Stimulated activated CD4-positive, alpha-beta T cell treated with anti-CD3 and anti-CD28 coated beads, Interleukin-1b, Interleukin-23, amount 100 ng/mL, for 48 hours (primary cell): ENCODE measurements around the gene TTLL10.
"Not testable (repeated sequence)": the region's sequence is repeated elsewhere in the genome, so short reads cannot be mapped to it uniquely, and the experiment has no call there.

Experiments
- DNase-seq: peaks from one replicate; pipeline ENCODE4 v3.0.0-alpha.2; 2020

Gene TTLL10

DNA sequence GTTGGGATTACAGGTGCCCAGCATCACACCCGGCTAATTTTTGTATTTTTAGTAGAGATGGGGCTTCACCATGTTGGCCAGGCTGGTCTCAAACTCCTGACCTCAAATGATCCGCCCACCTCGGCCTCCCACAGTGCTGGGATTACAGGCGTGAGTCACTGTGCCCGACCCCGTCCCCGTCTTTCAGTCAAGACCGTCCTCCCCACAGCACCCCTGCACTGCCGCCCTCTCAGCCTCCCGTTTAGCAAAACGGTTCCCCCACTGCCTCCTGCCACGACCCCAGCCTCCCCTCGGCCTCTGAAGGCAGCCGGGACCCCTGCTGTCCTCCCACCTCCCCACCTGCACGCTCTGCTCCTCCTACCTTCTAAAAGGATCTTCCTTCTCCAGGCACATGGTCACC lies 31.3 kb upstream of the TTLL10 start:
- DNase-seq, result peak; percentile 31

DNA sequence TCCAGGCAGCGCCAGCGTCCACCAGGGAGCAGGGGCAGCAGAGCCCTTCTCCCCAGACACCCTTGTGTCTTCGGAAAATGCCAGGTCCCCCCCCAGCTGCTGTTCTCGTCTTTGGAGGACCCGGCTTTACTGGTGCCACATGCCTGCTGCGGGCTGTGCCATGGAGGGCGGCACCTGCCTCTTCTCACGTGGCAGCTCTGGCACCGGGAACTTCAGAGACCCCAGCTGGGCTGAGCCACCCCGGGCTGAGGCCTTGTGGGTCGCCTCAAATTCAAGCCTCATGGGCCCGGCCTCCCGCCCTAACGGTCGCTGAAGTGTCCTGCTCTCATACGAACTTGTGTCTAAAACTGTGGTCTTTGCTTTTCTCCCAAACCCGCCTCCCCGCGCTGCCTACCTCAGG lies 30.8 kb upstream of the TTLL10 start:
- no peak for DNase-seq

DNA sequence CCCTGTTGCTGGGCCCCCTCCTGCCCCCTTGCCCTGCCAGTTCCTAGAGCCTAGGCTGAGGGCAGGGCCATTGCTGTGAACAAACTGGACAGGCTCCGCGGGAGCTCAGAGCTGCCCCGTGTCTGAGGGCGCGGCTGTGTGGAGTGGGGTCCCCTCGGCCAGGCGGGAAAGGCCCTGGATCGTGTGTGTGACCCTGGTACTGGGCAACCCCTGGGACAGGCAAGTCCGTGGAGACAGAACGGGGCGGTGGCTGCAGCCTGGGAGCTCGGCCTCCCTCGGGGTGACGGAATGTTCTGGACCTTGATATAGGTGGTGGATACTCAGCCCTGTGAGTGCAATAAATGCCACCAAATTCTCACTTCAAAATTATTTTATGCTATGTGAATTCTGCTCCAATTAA lies 30.0 kb upstream of the TTLL10 start:
- no peak for DNase-seq

- DNase-seq, result peak; percentile 68
Measured at GRCh38 chr1:1144122-1144842, 29.4 kb upstream of the TTLL10 start.

- no peak for DNase-seq
Measured at GRCh38 chr1:1144843-1145546, 28.7 kb upstream of the TTLL10 start.

DNA sequence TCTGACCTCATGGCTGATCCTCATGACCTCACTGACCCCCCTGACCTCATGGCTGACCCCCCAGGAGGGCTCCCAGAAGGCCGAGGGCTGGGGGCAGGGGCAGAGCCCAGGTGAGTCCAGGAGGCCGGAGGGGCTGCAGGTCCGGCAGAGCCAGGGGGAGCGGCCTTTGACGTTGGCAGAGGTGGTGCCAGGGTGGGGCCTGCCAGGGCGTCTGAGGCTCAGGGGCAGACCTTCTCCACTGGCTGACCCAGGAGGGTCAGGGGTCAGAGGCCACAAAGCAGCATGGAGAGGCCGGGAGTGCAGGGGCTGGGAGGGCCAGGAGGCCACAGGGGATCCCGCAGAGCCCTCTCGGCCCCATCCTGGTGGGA lies 28.1 kb upstream of the TTLL10 start:
- no peak for DNase-seq

DNA sequence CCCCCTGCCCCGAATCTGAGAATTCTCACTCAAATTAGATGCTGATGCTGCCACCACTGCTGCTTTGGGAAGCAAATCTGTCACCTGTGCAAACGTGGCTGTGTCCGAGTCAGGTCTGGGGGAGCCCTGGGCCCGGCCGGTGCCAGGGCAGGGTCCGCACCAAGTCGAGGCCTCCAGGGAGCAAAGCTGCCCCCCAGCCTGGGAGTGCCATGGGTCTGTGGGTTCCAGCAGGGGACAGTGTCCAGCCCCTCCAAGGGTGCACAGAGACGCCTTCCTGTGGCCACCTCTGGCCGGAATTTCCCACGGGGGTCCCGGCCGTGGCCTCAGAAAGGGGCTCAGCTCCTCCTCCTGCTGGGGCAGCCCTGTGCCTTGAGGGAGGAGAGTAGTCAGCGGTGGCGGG lies 27.7 kb upstream of the TTLL10 start:
- no peak for DNase-seq

DNA sequence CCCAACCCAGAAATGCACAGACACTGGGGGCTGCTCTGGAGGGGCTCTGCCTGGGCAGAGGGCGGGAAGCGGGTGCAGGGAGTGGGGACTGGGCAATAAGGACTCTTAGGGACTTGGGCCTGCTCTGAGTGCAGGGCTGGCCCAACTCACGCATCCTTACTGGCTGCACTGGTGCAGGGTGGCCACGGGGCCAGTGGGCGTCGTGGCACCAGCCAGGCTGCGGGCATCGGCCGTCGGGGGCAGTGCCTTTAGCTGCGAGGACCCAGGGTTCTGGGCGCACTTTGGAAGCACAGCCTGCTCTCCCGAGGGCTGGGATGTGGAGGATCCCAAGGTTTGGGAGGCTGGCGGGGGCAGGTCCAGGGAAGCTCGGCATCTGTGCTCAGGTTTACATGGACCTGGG lies 27.1 kb upstream of the TTLL10 start:
- DNase-seq, result no peak

- no peak for DNase-seq
Measured at GRCh38 chr1:1148061-1148460, 25.6 kb upstream of the TTLL10 start.

DNA sequence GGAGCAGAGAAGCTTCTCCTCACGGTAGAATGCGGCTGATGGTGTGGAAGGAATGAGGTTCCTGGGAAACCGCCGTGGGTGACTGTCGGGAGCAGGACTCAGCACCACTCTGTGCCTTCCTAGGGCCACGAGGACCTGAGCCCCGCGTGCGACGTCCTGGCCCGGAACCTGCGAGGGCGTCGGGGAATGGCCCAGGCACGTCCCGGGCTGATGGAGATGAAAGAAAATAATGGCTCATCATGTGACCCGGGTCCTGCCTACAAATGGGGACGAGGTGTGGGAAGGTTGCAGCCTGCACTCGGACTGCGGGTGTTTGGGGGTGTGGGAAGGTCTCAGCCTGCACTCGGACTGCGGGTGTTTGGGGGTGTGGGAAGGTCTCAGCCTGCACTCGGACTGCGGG lies 25.1 kb upstream of the TTLL10 start:
- DNase-seq, result no peak

DNA sequence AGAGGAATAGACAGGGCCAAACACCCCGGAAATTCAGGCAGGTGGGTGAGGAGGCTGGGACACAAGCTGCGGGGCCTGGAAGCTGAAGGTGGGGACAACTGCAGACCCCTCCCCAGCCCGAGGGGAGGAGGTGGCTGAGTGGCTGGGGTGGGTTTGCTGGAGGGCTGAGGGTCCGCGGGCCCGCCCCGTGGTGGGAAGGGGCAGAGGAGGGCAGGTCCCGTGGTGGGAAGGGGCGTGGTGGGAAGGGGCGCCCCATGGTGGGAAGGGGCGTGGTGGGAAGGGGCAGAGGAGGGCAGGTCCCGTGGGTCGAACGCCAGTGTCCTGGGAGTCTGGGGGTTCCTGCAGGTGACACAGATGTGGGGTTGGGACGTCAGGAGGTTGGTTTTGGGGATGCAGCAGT lies 24.3 kb upstream of the TTLL10 start:
- DNase-seq, result no peak

DNA sequence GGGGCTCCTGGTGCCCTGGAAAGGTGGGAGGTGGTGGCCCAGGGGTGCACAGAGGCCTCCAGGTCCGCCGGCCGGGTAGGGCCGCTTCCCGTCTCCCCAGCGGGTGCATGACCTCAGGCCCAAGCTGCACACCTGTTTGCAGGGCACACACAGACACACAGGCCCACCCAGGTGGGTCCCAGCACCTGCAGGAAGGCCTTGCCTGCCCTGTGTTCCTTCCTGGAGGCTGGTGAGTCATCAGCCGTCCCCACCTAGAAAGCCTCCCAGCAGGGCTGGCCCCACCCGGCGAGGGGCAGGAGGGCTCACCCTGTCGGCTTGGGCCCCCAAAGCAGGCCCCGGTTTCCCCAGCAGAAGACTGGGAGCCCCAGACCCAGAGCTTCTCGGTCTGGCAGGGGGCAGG lies 23.6 kb upstream of the TTLL10 start:
- no peak for DNase-seq

DNA sequence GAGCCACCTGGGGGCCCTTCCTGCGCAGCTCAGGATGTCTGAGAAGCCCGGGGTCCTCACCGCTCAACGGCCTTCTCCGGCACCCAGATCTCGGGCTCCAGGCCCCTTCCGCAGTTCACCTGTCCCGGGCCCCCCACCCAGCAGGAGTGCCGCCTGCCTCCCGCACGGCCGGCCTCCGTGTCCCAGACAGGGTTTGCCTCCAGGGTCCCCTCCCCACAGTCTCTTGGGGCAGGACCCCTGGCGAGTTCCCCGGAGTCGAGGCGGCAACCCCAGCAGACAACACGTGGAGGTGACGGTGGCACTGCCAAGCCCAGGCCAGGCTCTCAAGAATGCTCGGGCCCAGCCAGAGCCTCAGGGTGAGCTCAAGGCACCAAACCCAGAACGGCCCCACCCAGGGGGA lies 22.4 kb upstream of the TTLL10 start:
- no peak for DNase-seq

DNA sequence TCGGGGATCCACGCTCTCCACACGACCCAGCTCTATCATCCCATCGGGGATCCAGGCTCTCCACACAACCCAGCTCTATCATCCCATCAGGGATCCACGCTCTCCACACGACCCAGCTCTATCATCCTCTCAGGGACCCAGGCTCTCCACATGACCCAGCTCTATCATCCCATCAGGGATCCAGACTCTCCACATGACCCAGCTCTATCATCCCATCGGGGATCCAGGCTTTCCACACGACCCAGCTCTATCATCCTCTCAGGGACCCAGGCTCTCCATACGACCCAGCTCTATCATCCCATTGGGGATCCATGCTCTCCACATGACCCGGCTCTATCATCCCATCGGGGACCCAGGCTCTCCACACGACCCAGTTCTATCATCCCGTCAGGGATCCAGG lies 21.2 kb upstream of the TTLL10 start:
- not testable (repeated sequence) for DNase-seq

DNA sequence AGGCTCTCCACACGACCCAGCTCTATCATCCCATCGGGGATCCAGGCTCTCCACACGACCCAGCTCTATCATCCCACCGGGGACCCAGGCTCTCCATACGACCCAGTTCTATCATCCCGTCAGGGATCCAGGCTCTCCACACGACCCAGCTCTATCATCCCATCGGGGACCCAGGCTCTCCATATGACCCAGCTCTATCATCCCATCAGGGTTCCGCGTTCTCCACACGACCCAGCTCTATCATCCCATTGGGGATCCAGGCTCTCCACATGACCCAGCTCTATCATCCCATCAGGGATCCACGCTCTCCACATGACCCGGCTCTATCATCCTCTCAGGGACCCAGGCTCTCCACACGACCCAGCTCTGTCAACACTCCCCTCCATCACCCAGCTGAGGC lies 20.5 kb upstream of the TTLL10 start:
- DNase-seq, result not testable (repeated sequence)

DNA sequence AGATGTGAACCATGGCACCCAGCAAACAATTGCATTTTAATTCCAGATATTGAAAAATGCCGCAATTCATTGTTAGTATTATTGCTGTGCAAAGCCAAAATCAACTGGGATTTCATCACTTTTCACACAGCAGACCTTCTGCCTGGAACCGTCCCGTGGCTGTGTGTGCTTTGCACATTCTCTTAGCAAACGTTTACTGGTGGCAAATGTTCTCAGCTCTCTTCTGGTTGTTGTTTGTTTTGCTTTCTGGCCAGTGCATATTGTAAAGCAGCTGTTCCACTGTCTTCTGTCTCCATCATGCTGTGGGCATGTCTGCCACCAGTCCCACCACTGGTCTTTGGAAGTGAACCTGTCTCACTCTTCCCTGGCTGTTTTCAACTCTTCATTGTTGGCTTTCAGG lies 19.8 kb upstream of the TTLL10 start:
- no peak for DNase-seq

DNA sequence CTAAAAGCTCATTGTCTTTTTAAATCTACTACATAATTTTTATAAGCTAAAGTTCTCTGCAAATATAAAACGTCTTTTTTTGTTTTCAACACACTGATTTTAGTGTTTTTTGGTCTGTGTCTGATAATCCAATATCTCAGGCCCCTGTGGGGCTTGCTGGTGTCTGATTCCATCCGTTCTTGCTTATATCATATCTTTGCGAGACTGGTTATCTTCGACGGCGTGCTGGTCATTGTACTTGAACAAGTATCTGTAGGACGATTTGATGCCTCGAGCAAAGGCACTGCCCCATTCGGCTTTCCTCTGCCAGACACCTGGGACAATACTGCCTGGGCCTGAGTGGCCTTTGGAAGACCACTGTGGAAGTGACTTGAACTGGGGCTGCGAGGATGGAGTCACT lies 18.4 kb upstream of the TTLL10 start:
- DNase-seq, result no peak

DNA sequence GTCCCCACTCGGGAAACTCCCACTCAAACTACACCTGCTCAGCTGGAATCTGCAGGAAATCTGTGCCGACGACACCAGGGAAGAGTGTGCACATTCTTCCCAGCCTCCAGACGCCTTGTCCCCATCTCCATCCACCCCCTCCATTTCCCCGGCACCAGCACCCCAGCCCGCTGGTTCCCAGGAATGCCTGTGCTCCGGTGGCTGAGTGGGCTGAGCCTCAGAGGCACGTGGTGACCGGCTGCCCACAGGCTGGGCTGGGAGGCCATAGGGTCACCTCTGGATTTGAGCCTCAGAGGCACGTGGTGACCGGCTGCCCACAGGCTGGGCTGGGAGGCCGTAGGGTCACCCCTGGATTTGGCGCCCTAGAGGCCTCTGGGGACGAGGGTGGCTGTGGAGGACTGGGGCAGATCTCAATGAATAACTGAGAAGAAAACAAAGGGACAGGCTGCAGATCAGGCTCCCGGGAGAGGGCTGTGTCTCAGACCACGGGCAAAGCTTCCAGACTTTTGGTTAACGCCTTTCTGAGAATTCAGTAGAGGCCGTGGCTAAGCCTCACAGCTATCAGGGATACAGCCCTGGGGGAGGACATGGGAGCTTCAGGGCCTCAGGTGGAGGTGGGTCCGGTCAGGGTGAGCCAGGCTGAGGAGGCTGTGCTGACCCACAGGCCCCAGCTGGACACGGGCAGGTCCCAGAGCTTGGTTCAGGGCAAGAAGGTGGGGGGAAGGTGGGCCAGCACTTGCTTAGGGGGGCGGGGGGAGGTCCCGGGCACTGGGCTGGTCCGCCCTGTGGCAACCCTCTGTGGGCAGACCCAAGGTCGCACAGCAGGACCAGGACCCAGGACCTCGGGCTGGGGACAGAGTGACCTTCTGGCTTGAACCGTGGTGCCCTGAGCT lies 17.3 kb upstream of the TTLL10 start:
- DNase-seq, result no peak

DNA sequence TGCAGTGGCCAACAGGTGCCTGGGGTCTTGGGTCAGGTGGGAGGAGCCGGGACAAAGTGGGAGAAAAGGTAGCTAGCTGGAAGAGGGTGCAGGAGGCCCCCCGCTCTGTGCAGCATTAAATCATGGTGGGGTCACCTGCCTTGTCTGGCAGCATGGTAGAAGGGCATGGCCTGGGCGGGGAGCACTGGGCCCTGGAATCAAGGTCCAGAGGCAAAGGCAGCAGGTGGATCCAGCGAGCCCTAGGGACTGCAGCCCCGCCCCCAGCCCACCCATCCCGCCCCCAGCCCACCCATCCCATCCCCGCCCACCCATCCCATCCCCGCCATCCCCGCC lies 16.7 kb upstream of the TTLL10 start:
- DNase-seq, result no peak

DNA sequence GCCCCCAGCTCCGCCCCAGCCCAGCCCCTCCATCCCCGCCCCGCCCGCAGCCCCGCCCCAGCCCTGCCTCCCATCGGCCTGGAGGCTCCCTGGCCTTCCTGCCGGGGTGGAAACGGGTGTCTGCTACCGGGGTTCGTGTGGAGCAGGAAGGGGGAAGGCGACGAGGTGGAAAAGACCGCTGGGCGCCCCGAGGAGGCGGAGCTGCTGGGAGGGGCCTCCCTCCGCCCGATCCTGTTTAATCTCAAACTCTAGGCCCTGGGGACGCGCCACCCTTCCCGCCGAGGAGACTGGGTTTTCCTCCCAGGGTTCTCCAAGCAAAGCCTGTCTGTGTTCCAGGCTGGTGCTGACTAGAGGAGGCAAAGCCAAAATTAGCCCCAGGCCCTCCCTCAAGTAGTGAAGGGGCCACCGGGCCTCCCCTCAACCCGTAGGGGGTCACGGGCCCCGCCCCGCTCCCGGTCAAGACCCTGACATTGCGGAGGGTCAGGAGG lies 16.2 kb upstream of the TTLL10 start:
- peak; percentile 65 for DNase-seq

GRCh38 chr1:1157914-1158710 lies 15.6 kb upstream of the TTLL10 start:
- DNase-seq, result no peak

DNA sequence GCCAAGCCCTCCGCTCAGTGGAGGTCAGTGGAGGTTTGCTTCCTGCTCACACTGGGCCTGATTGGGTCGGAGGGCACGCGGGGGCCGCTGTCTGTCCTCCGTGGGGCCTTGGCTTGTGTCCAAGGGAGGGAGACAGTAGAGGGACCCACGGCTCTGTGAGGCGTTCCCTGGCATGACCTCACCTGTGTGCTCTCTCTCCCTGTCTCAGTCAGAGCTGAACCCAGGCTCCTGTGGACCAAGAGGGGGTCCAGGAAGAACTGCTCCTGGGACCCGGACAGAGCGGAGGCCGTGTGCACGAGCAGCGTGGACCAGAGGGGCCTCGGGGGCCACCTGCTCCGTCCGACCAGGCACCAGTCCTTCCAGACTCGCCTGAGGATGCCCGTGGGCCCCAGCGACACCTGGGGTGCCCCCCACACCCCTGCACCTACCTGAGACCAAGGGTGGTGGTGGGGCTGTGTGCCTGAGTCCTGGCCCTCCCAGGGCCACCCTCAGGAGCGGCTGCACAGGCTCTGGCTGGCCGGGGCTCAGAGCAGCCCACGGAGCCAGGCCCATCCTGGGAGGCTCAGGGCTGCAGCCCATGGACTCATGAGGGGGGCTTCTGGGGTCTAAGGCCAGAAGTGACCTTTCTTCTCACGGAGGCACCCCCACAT lies 13.3 kb upstream of the TTLL10 start:
- no peak for DNase-seq
